Suprapubic skin (tissue), 4 donors: ENCODE data around the gene CDC16. TPM values are rescaled to one million over a fixed set of nuclear protein-coding genes. Genes with fewer than 3 reads are reported as not detected.

Experiments used
- DNase-seq, 2 donors: peaks; one replicate each; pipeline ENCODE4 v3.0.0-alpha.2; 2019; ENCODE audit warnings: low spot score in 2 of 2
- H3K27ac ChIP-seq: fragments of 200-600 bp; sonication (generic); one replicate; pipeline ENCODE4 v1.5.1; 2019
- H3K27me3 ChIP-seq: fragments of 200-600 bp; sonication (generic); one replicate; pipeline ENCODE4 v1.5.1; 2019
- H3K36me3 ChIP-seq: fragments of 200-600 bp; sonication (generic); one replicate; pipeline ENCODE4 v1.5.1; 2019
- H3K4me1 ChIP-seq: fragments of 200-600 bp; sonication (generic); one replicate; pipeline ENCODE4 v1.5.1; 2019
- H3K4me3 ChIP-seq: fragments of 200-600 bp; sonication (generic); one replicate; pipeline ENCODE4 v1.5.1; 2019; ENCODE audit warnings: mild to moderate bottlenecking
- H3K9me3 ChIP-seq: fragments of 200-600 bp; sonication (generic); one replicate; pipeline ENCODE4 v1.5.1; 2019
- CTCF ChIP-seq, 2 donors: fragments of 200-600 bp in 1 of 2; fragments of 450-650 bp in 1 of 2; sonication (generic) in 1 of 2; IDR thresholded peaks; one replicate each; pipeline ENCODE4 v1.5.1; 2016 to 2019; ENCODE audit warnings: antibody characterized with exemption in 2 of 2, mild to moderate bottlenecking in 1 of 2, moderate library complexity in 1 of 2
- EP300 ChIP-seq: sonication (generic); formaldehyde crosslinking; IDR thresholded peaks from one replicate; pipeline ENCODE4 v1.6.1; 2017; ENCODE audit warnings: antibody characterized with exemption
- POLR2A ChIP-seq, 2 donors: fragments of 450-650 bp; IDR thresholded peaks; one replicate each; pipeline ENCODE4 v1.6.1; 2017; ENCODE audit warnings: antibody characterized with exemption in 2 of 2, mild to moderate bottlenecking in 2 of 2, moderate library complexity in 2 of 2
- POLR2AphosphoS5 ChIP-seq, 3 donors: sonication (generic); formaldehyde crosslinking; IDR thresholded peaks; one replicate each; pipeline ENCODE4 v1.6.1; 2017; ENCODE audit warnings: antibody characterized with exemption in 3 of 3
- WGBS: methylation state at CpG from one replicate; pipeline ENCODE4 v1.1.5; 2018; 5-methylcytosine and 5-hydroxymethylcytosine counted together
- total RNA-seq, 4 donors: library from RNA; depleted of rRNA; stranded (reverse); fragments of >200 nt; gene quantifications; one replicate each; pipeline ENCODE4 v1.1.0, GENCODE V29; 2016

The CDC16 gene
- total RNA-seq, 4 donors from 2014 or later: 42.5 to 210 (median 57.2) TPM

DNA sequence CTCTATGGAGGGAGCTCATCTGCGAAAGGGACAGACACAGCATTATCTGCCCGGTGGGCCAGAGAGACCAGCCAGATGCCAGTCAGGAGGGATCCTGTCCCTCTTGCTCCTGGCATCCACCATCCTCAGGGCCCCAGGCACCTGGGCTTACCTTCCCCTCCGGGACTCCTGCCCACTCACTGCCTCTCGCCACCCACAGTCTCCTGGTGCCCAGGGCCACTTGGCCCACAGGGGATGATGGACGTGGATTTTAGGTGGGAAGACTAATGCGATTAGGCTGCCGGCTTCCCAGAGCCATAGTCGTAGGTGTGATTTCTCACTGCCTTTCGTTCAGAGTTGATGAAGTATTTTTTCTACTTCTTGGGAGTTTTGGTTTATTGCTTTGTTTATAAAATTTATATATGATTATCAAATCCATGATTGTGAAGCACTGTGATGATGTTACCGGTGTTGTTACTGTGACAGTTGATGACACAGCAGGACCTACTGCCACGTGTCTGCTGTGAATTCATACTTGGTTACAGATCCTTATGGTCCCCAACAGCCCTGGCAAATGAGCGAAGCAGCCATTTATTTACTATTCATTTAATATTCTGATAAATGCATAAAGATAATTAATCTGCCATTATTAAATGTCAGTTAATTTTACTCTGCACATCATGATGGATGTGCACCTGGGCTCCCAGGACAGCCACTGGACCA, 65.1 kb downstream of the CDC16 start:
- no peak for DNase-seq
- no peaks in the 10 kb centered on the region for H3K27me3 ChIP-seq
- WGBS: 93% methylated on average over 12 of the region's 12 CpGs
- H3K27ac ChIP-seq: no peak overlapping the region
- H3K4me1 ChIP-seq: peaks cover 8% of the 10 kb centered on the region
- TF ChIP-seq EP300: no peak
- H3K4me3 ChIP-seq: no peak overlapping the region
- peaks cover 75% of the 10 kb centered on the region for H3K36me3 ChIP-seq
- no peaks in the 10 kb centered on the region for H3K9me3 ChIP-seq

GRCh38 chr13:114303700-114304327, 69.1 kb downstream of the CDC16 start:
- DNase-seq: no peak
- 89% methylated on average over 10 of the region's 11 CpGs for WGBS
- H3K27me3 ChIP-seq: no peaks in the 10 kb centered on the region
- H3K4me3 ChIP-seq: no peak overlapping the region
- TF ChIP-seq POLR2A (IDR thresholded peaks at IDR 0.05) (no peak), EP300 (no peak), CTCF (IDR thresholded peaks at IDR 0.05) (no peak), POLR2AphosphoS5 (IDR thresholded peaks at IDR 0.05) (no peak)
- H3K36me3 ChIP-seq: peaks cover 72% of the 10 kb centered on the region
- H3K9me3 ChIP-seq: no peaks in the 10 kb centered on the region
- no peak overlapping the region for H3K27ac ChIP-seq
- H3K4me1 ChIP-seq: no peaks in the 10 kb centered on the region

DNA sequence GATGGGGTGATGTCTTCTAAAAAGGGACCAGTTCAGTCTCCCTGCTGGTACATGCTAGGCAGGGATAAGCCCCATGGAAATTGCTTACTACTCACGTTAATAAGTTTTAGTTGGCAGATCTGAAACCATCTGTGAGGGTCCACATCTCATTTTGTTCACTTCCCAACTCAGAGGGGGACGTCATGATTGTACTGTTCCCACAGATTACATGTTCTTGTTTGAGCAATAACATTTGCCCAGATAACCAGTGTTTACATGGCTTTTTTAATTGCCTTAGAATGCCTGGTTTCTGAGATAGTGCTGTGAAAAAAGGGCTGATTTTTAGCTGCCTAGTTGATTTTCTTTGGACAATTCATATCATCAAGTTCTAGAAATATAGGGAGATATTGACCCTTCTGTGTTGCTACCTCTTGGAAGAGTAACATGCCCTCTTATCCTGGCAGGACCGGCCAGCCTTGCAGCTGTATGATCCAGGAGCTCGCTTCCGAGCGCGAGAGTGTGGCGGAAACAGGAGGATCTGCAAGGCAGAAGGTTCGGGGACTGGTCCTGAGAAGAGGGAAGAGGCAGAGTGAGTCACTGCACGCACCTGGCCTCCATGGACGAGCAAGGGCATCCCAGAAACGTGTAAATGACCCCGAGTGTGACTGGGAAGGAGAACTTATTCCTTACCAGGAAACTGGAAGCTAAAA, 69.8 kb downstream of the CDC16 start:
- H3K27ac ChIP-seq: no peak overlapping the region
- DNase-seq: no peak
- 90% methylated on average over 13 of the region's 13 CpGs for WGBS
- peaks cover 65% of the 10 kb centered on the region for H3K36me3 ChIP-seq
- no peaks in the 10 kb centered on the region for H3K27me3 ChIP-seq
- no peak for TF ChIP-seq POLR2A (IDR thresholded peaks at IDR 0.05)
- no peak for TF ChIP-seq CTCF (IDR thresholded peaks at IDR 0.05)
- no peak for TF ChIP-seq POLR2AphosphoS5 (IDR thresholded peaks at IDR 0.05)
- no peak for TF ChIP-seq EP300
- no peaks in the 10 kb centered on the region for H3K9me3 ChIP-seq
- no peaks in the 10 kb centered on the region for H3K4me1 ChIP-seq
- H3K4me3 ChIP-seq: no peak overlapping the region

DNA sequence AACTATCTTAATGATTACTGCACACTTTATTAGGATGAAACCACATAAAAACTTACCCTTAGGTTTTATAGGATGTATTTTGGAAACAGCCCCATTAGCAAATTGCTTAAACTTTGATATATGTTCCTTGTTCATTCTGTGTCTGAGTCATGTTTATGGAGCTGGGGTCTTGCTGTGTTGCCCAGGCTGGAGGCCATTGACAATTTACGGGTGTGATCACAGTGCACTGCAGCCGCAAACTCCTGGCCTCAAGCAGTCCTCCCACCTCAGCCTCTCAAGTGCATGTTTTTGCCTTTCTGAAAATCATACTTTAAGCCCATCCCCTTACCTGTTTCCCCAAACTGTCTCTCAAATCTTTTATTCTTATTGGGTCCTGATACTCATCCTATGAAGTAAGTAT, 74.4 kb downstream of the CDC16 start:
- no peak for DNase-seq
- Histone ChIP-seq H3K27ac (no peak overlapping the region), H3K36me3 (peaks cover 25% of the 10 kb centered on the region), H3K9me3 (no peaks in the 10 kb centered on the region), H3K4me1 (peaks cover 17% of the 10 kb centered on the region), H3K27me3 (no peaks in the 10 kb centered on the region), H3K4me3 (no peak overlapping the region)
- WGBS: 98% methylated on average over 2 of the region's 2 CpGs
- TF ChIP-seq EP300 (no peak), POLR2AphosphoS5 (IDR thresholded peaks at IDR 0.05) (no peak), POLR2A (IDR thresholded peaks at IDR 0.05) (no peak)

- Histone ChIP-seq H3K4me1 (peaks cover 20% of the 10 kb centered on the region), H3K27me3 (no peaks in the 10 kb centered on the region), H3K27ac (no peak overlapping the region), H3K9me3 (no peaks in the 10 kb centered on the region), H3K4me3 (no peak overlapping the region), H3K36me3 (peaks cover 17% of the 10 kb centered on the region)
- no peak for DNase-seq
- WGBS: 96% methylated on average over 6 of the region's 6 CpGs
- TF ChIP-seq EP300 (no peak), POLR2A (IDR thresholded peaks at IDR 0.05) (no peak), POLR2AphosphoS5 (IDR thresholded peaks at IDR 0.05) (no peak), CTCF (IDR thresholded peaks at IDR 0.05) (no peak)
Measured at GRCh38 chr13:114309806-114310410, 75.2 kb downstream of the CDC16 start.

DNA sequence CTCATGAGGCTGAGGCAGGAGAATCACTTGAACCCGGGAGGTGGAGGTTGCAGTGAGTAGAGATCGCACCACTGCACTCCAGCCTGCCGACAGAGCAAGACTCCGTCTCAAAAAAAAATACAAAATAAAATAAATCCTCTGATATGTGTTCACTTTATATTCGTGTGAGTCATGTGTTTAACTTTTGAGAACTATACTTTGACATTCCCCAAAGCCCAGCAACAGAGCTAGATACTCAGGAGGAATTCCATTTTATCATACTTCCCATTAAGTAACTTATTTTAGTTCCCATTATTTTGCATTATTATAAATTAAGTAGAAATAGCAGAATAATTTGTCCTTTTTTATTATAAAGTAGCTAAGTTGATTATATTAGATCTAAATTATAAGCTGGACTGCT, 76.3 kb downstream of the CDC16 start:
- TF ChIP-seq EP300 (no peak), CTCF (IDR thresholded peaks at IDR 0.05) (no peak), POLR2AphosphoS5 (IDR thresholded peaks at IDR 0.05) (no peak), POLR2A (IDR thresholded peaks at IDR 0.05) (no peak)
- Histone ChIP-seq H3K27ac (no peak overlapping the region), H3K27me3 (no peaks in the 10 kb centered on the region), H3K9me3 (no peaks in the 10 kb centered on the region), H3K4me1 (peaks cover 30% of the 10 kb centered on the region), H3K36me3 (peaks cover 11% of the 10 kb centered on the region), H3K4me3 (no peak overlapping the region)
- 78% methylated on average over 5 of the region's 5 CpGs for WGBS
- no peak for DNase-seq
